Natural killer cell (primary cell): Measurements from ENCODE around the gene DDX28. TPM values are rescaled to one million over a fixed set of nuclear protein-coding genes. Genes with fewer than 3 reads are reported as not detected.
A peak's percentile ranks its signal among the peaks of the same experiment; 100 is the strongest.

ENCODE experiments used
- ATAC-seq, 3 donors: fragments of 150-1000 bp in 2 of 3; fragments of 200-7000 bp in 1 of 3; cut with Tn5 transposase; 1 replicate in 1 of 3; 2 replicates in 2 of 3; pipeline ENCODE4 v1.10.0; 2021; ENCODE audit warnings: mild to moderate bottlenecking in 2 of 3, moderate library complexity in 2 of 3
- DNase-seq, 2 donors: peaks; one replicate each; pipeline versions ENCODE4 v3.0.0 to v3.0.0-alpha.2; 2013 to 2021; ENCODE audit warnings: mixed read lengths in 1 of 2
- H3K27ac ChIP-seq: one replicate; pipeline ENCODE4 v1.5.1; 2013; ENCODE audit warnings: mild to moderate bottlenecking, low read length
- H3K27me3 ChIP-seq: one replicate; pipeline ENCODE4 v1.6.1; 2013; ENCODE audit warnings: low read length; ENCODE audit not compliant: control insufficient read depth, insufficient read depth
- H3K36me3 ChIP-seq: one replicate; pipeline ENCODE4 v1.6.1; 2013; ENCODE audit warnings: low read length; ENCODE audit not compliant: control insufficient read depth, insufficient read depth
- H3K4me1 ChIP-seq: one replicate; pipeline ENCODE4 v1.6.1; 2013; ENCODE audit warnings: low read length; ENCODE audit not compliant: control insufficient read depth, insufficient read depth
- H3K4me3 ChIP-seq: one replicate; pipeline ENCODE4 v1.5.1; 2013; ENCODE audit warnings: low read length
- H3K9me3 ChIP-seq: one replicate; pipeline ENCODE4 v1.6.1; 2013; ENCODE audit warnings: low read length; ENCODE audit not compliant: control insufficient read depth, insufficient read depth
- H3K27ac Mint-ChIP-seq, 2 donors: one replicate each; pipeline ENCODE4 v1.8.0; 2022; ENCODE audit warnings: mild to moderate bottlenecking in 2 of 2, mixed read lengths in 2 of 2, moderate library complexity in 1 of 2
- H3K27me3 Mint-ChIP-seq, 2 donors: one replicate each; pipeline ENCODE4 v1.8.0; 2022; ENCODE audit warnings: low read depth in 2 of 2, mixed read lengths in 2 of 2
- H3K36me3 Mint-ChIP-seq: one replicate; pipeline ENCODE4 v1.8.0; 2022; ENCODE audit warnings: mixed read lengths
- H3K4me1 Mint-ChIP-seq, 2 donors: one replicate each; pipeline ENCODE4 v1.8.0; 2022; ENCODE audit warnings: mixed read lengths in 2 of 2
- H3K4me3 Mint-ChIP-seq: one replicate; pipeline ENCODE4 v1.8.0; 2022; ENCODE audit warnings: mild to moderate bottlenecking, moderate library complexity, mixed read lengths
- H3K9me3 Mint-ChIP-seq, 2 donors: one replicate each; pipeline ENCODE4 v1.8.0; 2022; ENCODE audit warnings: mixed read lengths in 2 of 2
- CTCF ChIP-seq: fragments of 200-600 bp; IDR thresholded peaks from one replicate; pipeline ENCODE4 v1.8.0; 2022; ENCODE audit warnings: antibody characterized with exemption
- WGBS: methylation state at CpG from one replicate; pipeline ENCODE4 v1.1.7; 2013; ENCODE audit warnings: missing lambda C conversion rate; ENCODE audit not compliant: insufficient coverage; 5-methylcytosine and 5-hydroxymethylcytosine counted together
- intact Hi-C: fragments of 100-400 bp; cut with micrococcal nuclease; formaldehyde crosslinking; loops from one replicate; pipeline ENCODE4 v1.14.2; 2022
- total RNA-seq, 4 donors: library from RNA; stranded (reverse); fragments of 120-200 nt in 1 of 4; gene quantifications; one replicate each; pipeline versions ENCODE4 v1.2.3 to v1.2.4, GENCODE V29; 2013 to 2022

Gene DDX28
- total RNA-seq, 3 donors from 2014 or later (not counting 1 experiment from before 2014, with no cell fraction given), result 17.4 to 19.0 (median 17.9) TPM

- H3K4me1 Mint-ChIP-seq, result peaks cover 25 to 33% of the 10 kb centered on the region in 2 donors
- ATAC-seq (no peak), DNase-seq (no peak)
- Histone ChIP-seq H3K9me3 (no peaks in the 10 kb centered on the region), H3K27me3 (no peaks in the 10 kb centered on the region), H3K36me3 (peaks cover 9% of the 10 kb centered on the region), H3K27ac (no peak overlapping the region), H3K4me1 (peaks cover 49% of the 10 kb centered on the region), H3K4me3 (no peak overlapping the region)
- H3K4me3 Mint-ChIP-seq, result no peak overlapping the region
- intact Hi-C loops, result no loop called here
- H3K9me3 Mint-ChIP-seq, result no peaks in the 10 kb centered on the region
- no peak for TF ChIP-seq CTCF
- H3K36me3 Mint-ChIP-seq, result no peaks in the 10 kb centered on the region
- no peak overlapping the region for H3K27ac Mint-ChIP-seq
- WGBS, result 93% methylated on average over 4 of the region's 5 CpGs
- H3K27me3 Mint-ChIP-seq, result no peaks in the 10 kb centered on the region
Measured at GRCh38 chr16:67986949-67987348, 36.1 kb downstream of the DDX28 start.

GRCh38 chr16:67982011-67982696 is 40.9 kb downstream of the DDX28 start:
- Mint-ChIP-seq H3K27ac (peak overlapping the region in 1 of 2 donors; percentile 90), H3K4me3 (no peak overlapping the region), H3K36me3 (no peaks in the 10 kb centered on the region), H3K9me3 (no peaks in the 10 kb centered on the region), H3K27me3 (no peaks in the 10 kb centered on the region), H3K4me1 (peaks cover 16% of the 10 kb centered on the region in 2 donors)
- Histone ChIP-seq H3K4me3 (no peak overlapping the region), H3K27ac (no peak overlapping the region), H3K4me1 (peaks cover 32% of the 10 kb centered on the region), H3K27me3 (no peaks in the 10 kb centered on the region), H3K36me3 (no peaks in the 10 kb centered on the region), H3K9me3 (no peaks in the 10 kb centered on the region)
- DNase-seq, result no peak
- ATAC-seq, result no peak
- TF ChIP-seq CTCF, result no peak
- 97% methylated on average over 44 of the region's 49 CpGs for WGBS
- intact Hi-C loops, result no loop called here

- Mint-ChIP-seq H3K36me3 (no peaks in the 10 kb centered on the region), H3K9me3 (no peaks in the 10 kb centered on the region), H3K4me3 (no peak within 1 kb of the TSS), H3K27me3 (no peaks in the 10 kb centered on the region), H3K27ac (no peak within 1 kb of the TSS), H3K4me1 (peaks cover 15% of the 10 kb centered on the region in 2 donors)
- WGBS, result 76% methylated on average over 62 of the region's 62 CpGs
- no peaks in the 10 kb centered on the region for H3K36me3 ChIP-seq
- DNase-seq (no peak), ATAC-seq (no peak)
- intact Hi-C loops, result no loop called here
- no peak within 1 kb of the TSS for H3K4me3 ChIP-seq
- H3K27ac ChIP-seq, result no peak within 1 kb of the TSS
- peak; percentile 15 for TF ChIP-seq CTCF
- no peaks in the 10 kb centered on the region for H3K9me3 ChIP-seq
- H3K4me1 ChIP-seq, result peaks cover 21% of the 10 kb centered on the region
- no peaks in the 10 kb centered on the region for H3K27me3 ChIP-seq
Measured at GRCh38 chr16:67979955-67980678, 42.9 kb downstream of the DDX28 start, which contains the start of gene DPEP3. TSS of gene DPEP3 (minus strand) at chr16:67980499. CDS start at chr16:67980380, 119 bp downstream.
